Measurements from ENCODE around the gene SLC4A2.

- TF ChIP-seq CTCF (IDR thresholded peaks at IDR 0.05), result peak in 1 of 6 experiments; percentile 5
- peak in 1 of 2 donors; percentile 44 for TF ChIP-seq POLR2A (IDR thresholded peaks at IDR 0.05)
These were observed 55.0 kb downstream of the SLC4A2 start for GRCh38 chr7:151114151-151115090.
